ENCODE data around the gene OR13J1.

The OR13J1 gene

DNA sequence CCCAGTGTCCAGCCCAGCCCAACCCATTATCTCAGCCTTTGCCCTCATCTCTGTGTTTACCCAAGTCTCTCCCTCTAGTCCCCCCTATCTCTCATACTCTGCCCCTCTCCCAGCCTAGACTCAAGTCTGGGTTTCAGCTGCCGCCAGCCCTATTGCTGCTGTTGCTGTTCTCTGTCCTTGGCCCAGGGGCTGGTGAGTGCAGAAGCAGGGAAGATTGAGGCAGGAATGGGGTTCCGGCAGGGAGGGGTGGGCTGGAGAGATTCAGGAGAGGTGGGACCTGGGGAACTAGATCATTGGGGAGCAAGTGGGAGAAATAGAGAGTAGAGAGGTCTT lies 40.5 kb downstream of the OR13J1 start:
- DNase-seq = no peak

DNA sequence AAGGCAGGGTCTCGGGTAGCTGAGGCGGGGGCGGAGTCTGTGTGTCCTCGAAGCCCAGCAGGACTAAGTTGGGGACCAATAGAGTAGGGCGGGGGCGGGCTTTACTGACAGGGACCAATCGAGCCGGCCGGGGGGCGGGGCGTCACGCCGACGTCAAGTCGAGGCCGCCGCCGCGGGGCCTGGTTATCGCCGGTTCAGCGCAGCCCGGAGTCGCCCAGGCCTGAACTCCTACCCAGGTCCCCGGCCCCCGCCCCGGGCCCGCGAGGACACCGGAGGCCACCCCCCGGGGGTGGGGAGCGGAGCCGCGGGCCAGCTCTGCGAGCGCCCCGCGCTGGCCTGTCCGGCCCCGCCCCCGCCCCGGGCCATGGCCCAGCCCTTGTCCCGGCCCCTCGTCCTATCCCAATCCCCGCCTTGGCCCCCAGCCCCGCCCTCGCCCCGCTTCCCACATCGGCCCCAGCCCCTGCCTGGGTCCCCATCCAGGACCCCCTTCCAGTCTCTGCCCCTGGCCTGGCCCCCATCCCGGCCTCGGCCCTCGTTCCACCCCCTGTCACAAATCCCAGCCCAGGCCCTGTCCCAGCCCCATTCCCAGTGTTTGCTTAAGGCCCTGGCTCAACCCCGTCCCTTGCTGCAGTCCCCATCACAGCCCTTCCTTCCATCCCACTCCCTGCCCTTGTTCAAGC lies 41.0 kb downstream of the OR13J1 start, which contains the start of gene TMEM8B:
TMEM8B (plus strand) TSS at position 145 of the 680 bp plus-strand sequence; CDS start at position 365, 220 bp downstream.
- peak; percentile 94 for DNase-seq

DNA sequence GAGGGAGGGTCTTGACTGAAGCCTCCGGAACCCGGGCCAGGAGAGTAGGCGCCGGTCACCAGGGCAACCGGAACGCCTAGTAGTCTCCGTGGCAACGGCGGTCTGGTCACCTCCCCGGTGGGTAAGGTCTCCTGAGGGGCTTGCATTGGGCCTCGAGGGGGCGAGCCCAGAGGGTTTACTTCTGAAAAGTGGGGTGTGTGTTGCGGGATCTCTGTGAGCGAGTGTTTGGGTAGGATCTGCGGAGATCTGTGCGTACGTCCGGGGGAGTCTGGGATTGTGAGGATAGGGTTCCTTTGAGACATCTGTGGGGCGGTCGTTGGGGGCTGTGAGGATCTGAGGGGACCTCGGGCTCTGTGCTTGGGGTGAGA lies 41.5 kb downstream of the OR13J1 start, which contains the start of gene FAM221B:
FAM221B (minus strand) TSS at position 17 of the 368 bp plus-strand sequence. CDS start 2,571 bp downstream, outside the sequence.
- no peak for DNase-seq

DNA sequence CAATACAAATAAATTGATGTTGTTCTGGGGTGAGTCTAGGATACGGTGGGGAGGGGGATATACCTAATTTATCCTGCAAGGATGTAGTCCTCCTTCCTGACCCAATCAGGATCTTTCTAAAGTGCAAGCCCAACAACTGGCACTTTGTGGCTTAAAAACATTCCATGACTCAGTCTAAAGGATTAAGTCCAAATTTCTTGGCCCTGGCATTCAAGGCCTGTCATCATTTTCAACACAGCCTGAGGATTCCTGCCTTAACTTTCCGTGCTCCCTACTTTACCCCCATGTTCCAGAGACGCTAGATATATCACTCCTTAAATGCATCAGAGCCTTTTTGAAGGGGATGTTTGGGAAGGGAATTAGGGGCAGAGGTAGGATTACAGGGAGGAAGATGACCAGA lies 42.7 kb downstream of the OR13J1 start:
- DNase-seq = no peak

DNA sequence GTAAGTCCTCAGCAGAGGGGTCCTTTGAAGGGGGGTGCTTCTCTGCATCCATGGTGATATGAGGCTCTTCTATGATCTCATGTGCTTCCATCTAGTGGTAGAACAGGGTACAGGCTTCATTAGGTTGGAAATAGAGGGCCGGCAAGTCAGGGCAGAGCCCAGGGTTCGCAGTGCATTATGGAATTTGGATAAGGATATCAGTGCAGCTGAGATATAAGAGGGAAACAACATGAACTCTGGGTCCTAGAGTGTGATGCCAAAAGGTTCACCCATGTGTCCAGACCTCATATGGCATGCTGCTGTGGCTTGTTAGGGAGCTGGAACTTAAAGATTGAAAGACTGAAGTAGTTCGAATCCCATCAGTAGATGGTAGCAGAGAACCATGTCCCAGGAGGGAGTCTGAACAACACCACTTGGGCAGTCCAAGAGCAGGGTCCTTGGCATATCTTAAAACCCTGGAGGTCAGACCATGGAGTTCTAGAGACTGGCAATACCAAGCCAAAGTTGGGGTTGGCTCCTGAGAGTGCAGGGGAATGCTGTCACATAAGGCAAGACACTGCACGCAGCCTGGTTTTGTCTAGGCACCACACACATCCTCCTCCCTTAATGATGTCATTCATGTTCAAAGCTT lies 44.0 kb downstream of the OR13J1 start:
- DNase-seq = peak; percentile 39

DNA sequence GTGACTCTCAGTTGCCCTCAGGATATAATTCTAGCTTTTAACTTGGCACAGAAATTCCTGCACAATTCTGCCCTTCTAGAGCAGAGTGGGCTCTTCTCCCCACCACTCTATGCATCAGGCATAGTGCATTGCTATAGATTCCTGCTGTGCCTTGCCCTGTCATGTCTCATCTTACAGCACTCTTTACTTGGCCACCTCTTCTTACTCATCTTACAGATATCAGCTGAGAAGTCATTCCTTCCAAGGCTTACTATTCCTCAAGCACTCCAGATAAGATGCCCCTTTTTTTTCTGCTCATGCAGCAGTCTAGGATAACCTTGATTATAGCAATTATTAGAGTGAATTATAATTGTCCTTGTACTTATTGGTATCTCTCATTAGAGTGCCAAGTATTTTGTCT lies 47.3 kb downstream of the OR13J1 start:
- no peak for DNase-seq

DNA sequence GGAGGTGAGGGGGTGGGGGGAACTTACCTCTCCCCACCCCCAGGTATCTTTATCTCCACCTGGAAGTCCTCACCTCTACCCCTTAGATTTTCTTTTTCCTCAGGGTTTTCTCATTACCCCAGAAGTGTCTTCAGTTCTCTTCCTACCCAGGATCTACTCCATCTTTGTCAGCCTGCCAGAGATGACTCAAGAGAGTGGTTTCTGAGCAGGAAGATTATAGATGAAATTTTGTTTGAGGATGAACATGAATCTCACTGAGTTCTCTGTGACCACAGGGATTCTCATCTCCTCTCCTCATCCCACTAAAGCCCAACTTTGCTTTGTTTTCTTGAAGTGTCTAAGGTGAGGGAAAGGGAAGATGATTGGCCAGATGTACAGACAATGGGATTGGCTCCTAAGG lies 50.1 kb downstream of the OR13J1 start:
- DNase-seq = no peak

Data from activated T-cell treated with anti-CD3 and anti-CD28 coated beads, Interleukin-2, amount 50 U/mL, for 1 hour (primary cell).